Measurements from ENCODE around the gene ODAD3.
"Not testable (repeated sequence)": the region's sequence is repeated elsewhere in the genome, so short reads cannot be mapped to it uniquely, and the experiment has no call there.

ODAD3 gene

DNA sequence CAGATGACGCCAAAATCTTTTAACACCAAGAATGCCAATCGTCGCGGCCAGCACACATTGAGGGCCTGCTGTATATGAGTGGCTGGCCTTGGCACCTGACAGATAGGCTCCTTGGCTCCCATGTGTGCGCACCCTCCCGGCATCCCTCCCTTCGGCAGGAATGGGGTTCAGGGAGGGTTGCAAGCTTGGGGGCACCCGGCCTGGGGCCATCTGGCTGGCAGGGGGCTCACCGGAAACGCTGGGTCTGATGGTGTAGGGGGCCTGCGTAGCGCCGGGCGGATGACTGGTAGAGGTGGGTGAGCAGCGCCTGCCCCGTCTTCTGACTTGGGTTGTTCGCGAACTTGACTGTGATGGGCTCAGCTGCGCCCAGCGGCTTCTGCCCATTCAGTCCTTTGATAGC, 22.9 kb upstream of the ODAD3 start:
- no peak for DNase-seq (ENCODE audit: low spot score)
- H3K4me3 ChIP-seq = no peak overlapping the region
- no peak overlapping the region for H3K27ac ChIP-seq
- no peak for TF ChIP-seq CTCF (IDR thresholded peaks at IDR 0.05)

GRCh38 chr19:11457115-11457514, 22.2 kb upstream of the ODAD3 start:
- H3K27ac ChIP-seq = no peak overlapping the region
- DNase-seq (ENCODE audit: low spot score) = no peak
- no peak for TF ChIP-seq CTCF (IDR thresholded peaks at IDR 0.05)
- no peak overlapping the region for H3K4me3 ChIP-seq

DNA sequence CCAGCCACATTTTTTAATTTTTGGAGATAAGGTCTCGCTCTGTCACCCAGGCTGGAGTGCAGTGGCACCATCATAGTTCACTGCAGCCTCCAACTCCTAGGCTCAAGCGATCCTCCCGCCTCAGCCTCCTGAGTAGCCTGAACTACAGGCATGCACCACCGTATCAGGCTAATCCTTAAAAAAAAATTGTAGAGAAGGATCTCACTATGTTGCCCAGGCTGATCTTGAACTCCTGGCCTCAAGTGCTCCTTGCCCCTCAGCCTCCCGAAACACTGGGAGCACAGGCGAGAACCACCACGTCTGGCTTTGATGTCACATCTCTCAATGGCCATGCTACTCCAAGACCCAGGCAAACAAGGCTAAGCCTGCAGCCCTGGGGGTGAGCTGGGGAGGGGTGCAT, 21.7 kb upstream of the ODAD3 start:
- no peak for DNase-seq (ENCODE audit: low spot score)
- no peak overlapping the region for H3K4me3 ChIP-seq
- TF ChIP-seq CTCF (IDR thresholded peaks at IDR 0.05) = no peak
- no peak overlapping the region for H3K27ac ChIP-seq

- H3K27ac ChIP-seq; H3K4me3 ChIP-seq; DNase-seq (ENCODE audit: low spot score): not testable (repeated sequence)
Observed at GRCh38 chr19:11455233-11455554, 20.3 kb upstream of the ODAD3 start.

DNA sequence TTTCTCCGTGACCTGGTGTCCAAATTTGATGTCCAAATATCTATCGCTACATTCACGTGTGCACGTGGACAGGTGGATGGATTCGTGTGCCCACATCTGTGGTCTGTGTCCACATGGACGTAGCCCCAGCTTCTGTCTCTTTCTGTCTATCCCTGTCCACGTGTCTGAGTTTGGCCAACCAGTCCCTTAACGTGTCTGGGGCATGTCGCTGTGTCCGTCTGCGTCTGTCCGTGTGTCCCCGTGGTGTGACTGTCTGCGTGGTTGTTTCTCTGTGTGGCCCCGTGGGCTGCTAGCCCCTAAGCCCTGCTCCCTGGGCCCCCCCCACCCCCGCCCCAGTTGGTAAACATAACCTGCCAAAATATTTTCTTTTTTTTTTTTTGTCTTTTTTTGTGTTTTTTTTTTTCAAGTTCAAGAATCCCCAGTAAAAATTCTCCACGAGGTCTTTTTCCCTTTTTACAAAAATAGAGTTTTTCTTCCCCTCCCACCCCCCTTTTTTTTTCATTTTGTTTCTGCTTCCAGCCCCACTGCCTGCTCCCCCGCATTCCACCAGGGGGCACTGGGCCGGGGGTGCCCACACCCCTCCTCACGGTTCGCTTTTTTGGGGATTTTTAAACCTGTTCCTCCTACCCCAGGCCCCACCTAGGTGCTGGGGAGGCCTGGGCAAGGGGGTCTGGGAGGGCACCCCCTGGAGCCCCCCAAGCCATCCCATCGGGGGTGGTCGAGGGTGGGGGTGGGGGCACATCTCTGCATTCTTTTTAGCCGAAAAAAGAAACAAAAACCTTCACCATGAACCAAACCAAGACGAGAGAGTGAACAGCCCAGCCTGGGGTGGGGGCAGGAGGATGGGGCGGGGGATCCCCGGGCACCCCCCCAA, 18.8 kb upstream of the ODAD3 start:
- TF ChIP-seq CTCF (IDR thresholded peaks at IDR 0.05) = no peak
- no peak for DNase-seq (ENCODE audit: low spot score)
- Histone ChIP-seq H3K27ac (no peak overlapping the region), H3K4me3 (no peak overlapping the region)

- TF ChIP-seq CTCF (IDR thresholded peaks at IDR 0.05) = no peak
- no peak overlapping the region for H3K27ac ChIP-seq
- DNase-seq (ENCODE audit: low spot score) = no peak
- no peak overlapping the region for H3K4me3 ChIP-seq
Observed at GRCh38 chr19:11452620-11453310, 17.8 kb upstream of the ODAD3 start.

DNA sequence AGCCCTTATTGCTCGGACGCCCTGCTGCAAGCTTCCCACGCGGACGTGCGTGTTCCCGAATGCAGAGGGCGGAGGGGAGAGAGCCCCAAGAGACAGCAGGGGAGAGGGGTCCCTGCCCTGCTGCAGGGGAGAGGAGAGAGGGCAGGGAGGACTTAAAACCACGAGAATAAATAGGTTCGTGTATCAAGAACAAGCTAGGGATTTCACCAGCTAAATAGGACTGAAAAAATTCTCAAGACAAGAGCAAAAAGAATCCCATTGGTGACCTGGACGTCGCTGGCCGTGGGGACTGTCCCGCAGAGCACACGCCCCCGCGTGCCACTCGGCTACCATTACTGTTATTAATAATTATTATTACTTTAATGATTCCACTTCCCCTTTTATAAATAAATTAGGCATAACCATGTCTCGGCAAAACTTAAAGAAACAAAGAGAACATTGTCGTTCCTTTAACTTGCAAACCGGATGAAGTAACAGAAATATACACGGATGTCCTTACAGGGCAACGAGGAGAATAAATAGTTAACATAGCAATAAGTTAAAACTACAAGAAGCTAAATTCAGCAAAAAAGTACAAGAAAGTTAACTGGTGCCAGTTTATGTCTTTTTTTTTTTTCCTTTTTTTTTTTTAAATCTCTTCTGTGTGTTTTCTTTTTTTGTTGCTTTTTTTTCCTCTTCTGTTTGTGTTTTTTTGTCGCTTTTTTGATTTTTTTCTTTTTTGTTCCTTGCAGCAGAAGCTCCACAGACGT, 17.1 kb upstream of the ODAD3 start:
- no peak overlapping the region for H3K27ac ChIP-seq
- no peak for DNase-seq (ENCODE audit: low spot score)

More for the DNA sequence above, 17.1 kb upstream of the ODAD3 start:
- no peak overlapping the region for H3K4me3 ChIP-seq
- no peak for TF ChIP-seq CTCF (IDR thresholded peaks at IDR 0.05)

Data from coronary artery (tissue), 2 donors.